ENCODE data around the gene CREB5. TPM values are rescaled to one million over a fixed set of nuclear protein-coding genes. Genes with fewer than 3 reads are reported as not detected.

CREB5 gene
- total and polyA plus RNA-seq, 2 of the 8 experiments (the other 6 are each of a cell fraction or from before 2014, with no cell fraction given) = 2.4 to 2.7 TPM

- H3K9me3 ChIP-seq (ENCODE audit: insufficient read depth in 2 of 2, low read depth in 1 of 2, low read length in 1 of 2) = no peaks in the 10 kb centered on the region
- FAIRE-seq = no peak
- TF ChIP-seq SIX5 (IDR thresholded peaks at IDR 0.05; ENCODE audit: low read depth, low read length) (no peak), SP2 (IDR thresholded peaks at IDR 0.05; ENCODE audit: low read length) (no peak), EZH2 (IDR thresholded peaks at IDR 0.05; ENCODE audit: low read depth, low read length, severe bottlenecking) (no peak), HDAC2 (IDR thresholded peaks at IDR 0.05; ENCODE audit: borderline replicate concordance in 1 of 2, low read depth in 2 of 2, low read length in 2 of 2) (no peak), SRF (IDR thresholded peaks at IDR 0.05; ENCODE audit: low read depth, low read length) (no peak), ATF2 (IDR thresholded peaks at IDR 0.05; ENCODE audit: low read length) (no peak), CHD2 (IDR thresholded peaks at IDR 0.05; ENCODE audit: low read length) (no peak), ATF3 (IDR thresholded peaks at IDR 0.05; ENCODE audit: insufficient read depth, low read depth, low read length) (no peak), BACH1 (IDR thresholded peaks at IDR 0.05; ENCODE audit: low read length) (no peak), CEBPB (IDR thresholded peaks at IDR 0.05; ENCODE audit: low read depth, low read length) (no peak)
- H3K9ac ChIP-seq (replicated peaks in 1 of 4; ENCODE audit: extremely low read depth in 1 of 4, low read depth in 3 of 4, low read length in 3 of 4) = no peak overlapping the region
- no peak overlapping the region for H2BK15ac ChIP-seq (ENCODE audit: low read length)
- H2BK20ac ChIP-seq (ENCODE audit: low read length) = no peak overlapping the region
- no peaks in the 10 kb centered on the region for H3K79me1 ChIP-seq (ENCODE audit: low read depth, low read length)
- no peak overlapping the region for H3K27ac ChIP-seq (ENCODE audit: low read depth, low read length)
- H2AK5ac ChIP-seq (ENCODE audit: low read depth, low read length) = no peak overlapping the region
- H3K36me3 ChIP-seq (ENCODE audit: control insufficient read depth in 2 of 4, insufficient read depth in 4 of 4, low read length in 3 of 4) = no peaks in the 10 kb centered on the region
- H2BK12ac ChIP-seq (ENCODE audit: low read depth, low read length) = no peak overlapping the region
- no peak overlapping the region for H3K23ac ChIP-seq (ENCODE audit: insufficient read length)
- ChIA-PET CTCF (ENCODE audit: partially characterized antibody) (no interaction called here), POLR2A (ENCODE audit: partially characterized antibody) (no interaction called here)
- H4K8ac ChIP-seq (ENCODE audit: extremely low read depth, insufficient read depth, low read length) = no peak overlapping the region
- no peaks in the 10 kb centered on the region for H3K4me1 ChIP-seq (replicated peaks in 1 of 4; ENCODE audit: control insufficient read depth in 3 of 4, insufficient read depth in 4 of 4, low read length in 3 of 4)
- no peak overlapping the region for H4K5ac ChIP-seq (ENCODE audit: insufficient read length, low read depth, low read length)
- no peak overlapping the region for H2AFZ ChIP-seq (ENCODE audit: low read length)
- no peak overlapping the region for H2BK5ac ChIP-seq (ENCODE audit: low read depth, low read length)
- no peak overlapping the region for H3K14ac ChIP-seq (ENCODE audit: insufficient read length)
- WGBS, 2 experiments (ENCODE audit: extremely low coverage in 1 of 2, insufficient coverage in 1 of 2, insufficient read length in 1 of 2, insufficient replicate concordance in 2 of 2, low coverage in 1 of 2, low lambda C conversion rate in 2 of 2, missing lambda C conversion rate in 1 of 2) = 97 to 100% methylated on average over 1 to 6 of the region's 6 CpGs
- no peak for DNase-seq (ENCODE audit: low read depth in 1 of 2, low spot score in 2 of 2)
- H3K79me2 ChIP-seq (ENCODE audit: control insufficient read depth in 1 of 2, insufficient read depth in 2 of 2, low read length in 2 of 2) = no peaks in the 10 kb centered on the region
- no peak overlapping the region for H4K91ac ChIP-seq (replicated peaks; ENCODE audit: insufficient read length, low read length)
- H4K20me1 ChIP-seq (replicated peaks in 1 of 2; ENCODE audit: control insufficient read depth in 1 of 2, insufficient read depth in 2 of 2, low read length in 2 of 2) = no peaks in the 10 kb centered on the region
- H2BK120ac ChIP-seq (replicated peaks; ENCODE audit: low read depth, low read length) = no peak overlapping the region
- no peaks in the 10 kb centered on the region for H3K23me2 ChIP-seq (ENCODE audit: low read depth, low read length)
- no peak overlapping the region for H3K18ac ChIP-seq (ENCODE audit: extremely low read depth, low read length)
- H3K4me2 ChIP-seq (ENCODE audit: insufficient read depth in 1 of 2, low read depth in 2 of 2, low read length in 2 of 2) = no peak overlapping the region
- H3K4ac ChIP-seq (replicated peaks; ENCODE audit: insufficient read length, low read depth, low read length) = no peak overlapping the region
- H3K56ac ChIP-seq (replicated peaks; ENCODE audit: insufficient read length, low read depth, low read length) = no peak overlapping the region
- H3K27me3 ChIP-seq (replicated peaks in 1 of 4; ENCODE audit: control insufficient read depth in 3 of 4, extremely low read depth in 1 of 4, insufficient read depth in 3 of 4, low read length in 3 of 4) = no peaks in the 10 kb centered on the region
- H3K4me3 ChIP-seq (ENCODE audit: extremely low read depth in 1 of 4, insufficient read depth in 2 of 4, low read depth in 3 of 4, low read length in 4 of 4) = no peak overlapping the region
Measured at GRCh38 chr7:28714459-28715120, 302.3 kb downstream of the CREB5 start.
